DMS53 treated with DMSO at 0.1 percent for 48 hours (cell line): ENCODE results near the gene NINL.
"Not testable (repeated sequence)": the region's sequence is repeated elsewhere in the genome, so short reads cannot be mapped to it uniquely, and the experiment has no call there.

ENCODE experiments used
- DNase-seq: peaks from one replicate; lab custom pipeline; 2025; ENCODE audit not compliant: unreplicated experiment; lab: John Stamatoyannopoulos, UW

The NINL gene

DNA sequence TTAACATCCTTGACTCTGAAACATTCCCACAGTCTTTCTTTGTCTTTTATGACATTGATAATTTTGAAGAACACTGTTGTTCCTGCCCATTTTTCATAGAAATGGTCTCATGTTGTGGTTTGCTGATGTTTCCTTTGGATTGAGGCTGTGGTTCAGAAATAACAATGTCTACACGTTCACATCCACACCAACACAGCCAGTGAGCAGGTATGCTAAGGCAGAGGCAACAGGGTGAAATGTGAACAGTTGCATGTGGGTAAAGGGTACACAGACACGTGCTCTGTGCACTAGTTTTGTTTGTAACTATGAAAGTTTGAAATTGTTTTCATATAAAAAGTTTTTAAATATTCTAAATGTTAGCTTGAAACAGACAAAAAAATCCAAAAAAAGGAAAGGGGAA is 99.5 kb downstream of the NINL start:
- no peak for DNase-seq

DNA sequence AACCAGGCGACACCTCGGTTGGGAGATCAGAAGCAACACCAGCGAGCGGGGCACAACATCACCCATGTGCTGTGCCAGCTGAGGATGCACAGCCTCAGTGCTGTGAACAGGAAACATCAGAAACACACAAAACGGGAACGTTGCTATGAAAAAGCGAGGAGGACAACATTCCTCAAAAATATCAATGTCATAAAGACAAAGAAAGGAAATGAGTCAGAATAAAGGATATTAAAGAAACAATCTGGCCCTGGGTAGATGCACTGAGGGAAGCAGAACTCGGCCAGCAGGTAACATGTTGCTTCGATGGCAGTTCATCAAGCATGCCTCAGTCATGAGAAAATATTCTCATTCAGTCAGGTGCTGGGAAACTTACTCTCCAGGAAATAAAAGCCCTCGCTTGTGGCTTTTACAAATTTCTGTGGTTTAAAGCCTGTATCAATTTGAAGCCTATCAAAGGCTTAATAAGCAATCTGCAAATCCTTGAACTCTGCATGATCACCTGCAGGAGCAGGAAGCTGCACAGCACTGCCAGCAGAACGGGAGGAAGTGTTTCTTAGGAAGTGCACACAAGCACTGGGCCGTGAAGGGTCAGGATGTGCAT is 100.3 kb downstream of the NINL start:
- DNase-seq: no peak

DNA sequence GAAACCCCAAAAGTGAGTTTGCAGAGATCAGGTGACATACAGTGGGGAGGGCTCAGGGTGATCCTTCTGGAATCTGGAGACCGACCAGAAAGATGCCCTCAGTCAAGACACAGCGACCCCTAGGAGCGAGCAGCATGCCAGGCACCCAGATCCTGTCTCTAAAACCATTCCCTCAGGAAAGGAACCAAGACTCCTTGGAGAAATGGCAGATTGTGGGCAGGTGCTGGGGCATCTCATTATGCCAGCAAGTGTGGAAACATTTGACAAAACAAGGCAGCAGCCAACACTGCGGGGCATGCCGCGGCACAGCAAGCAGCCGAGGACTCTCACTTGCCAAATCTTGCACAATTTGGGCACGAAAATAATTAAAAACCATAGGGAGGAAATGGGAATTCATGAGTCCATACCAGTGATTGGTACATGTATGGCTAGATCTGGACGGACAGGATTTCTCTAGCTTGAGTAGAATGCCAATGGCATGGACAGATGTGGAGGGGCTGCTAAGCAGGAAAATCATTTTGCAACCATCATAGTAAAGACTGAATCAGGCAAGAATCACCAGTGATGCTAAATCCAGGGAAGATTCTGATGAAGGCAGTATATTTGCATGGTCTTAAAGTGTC is 101.0 kb downstream of the NINL start:
- DNase-seq: no peak

DNA sequence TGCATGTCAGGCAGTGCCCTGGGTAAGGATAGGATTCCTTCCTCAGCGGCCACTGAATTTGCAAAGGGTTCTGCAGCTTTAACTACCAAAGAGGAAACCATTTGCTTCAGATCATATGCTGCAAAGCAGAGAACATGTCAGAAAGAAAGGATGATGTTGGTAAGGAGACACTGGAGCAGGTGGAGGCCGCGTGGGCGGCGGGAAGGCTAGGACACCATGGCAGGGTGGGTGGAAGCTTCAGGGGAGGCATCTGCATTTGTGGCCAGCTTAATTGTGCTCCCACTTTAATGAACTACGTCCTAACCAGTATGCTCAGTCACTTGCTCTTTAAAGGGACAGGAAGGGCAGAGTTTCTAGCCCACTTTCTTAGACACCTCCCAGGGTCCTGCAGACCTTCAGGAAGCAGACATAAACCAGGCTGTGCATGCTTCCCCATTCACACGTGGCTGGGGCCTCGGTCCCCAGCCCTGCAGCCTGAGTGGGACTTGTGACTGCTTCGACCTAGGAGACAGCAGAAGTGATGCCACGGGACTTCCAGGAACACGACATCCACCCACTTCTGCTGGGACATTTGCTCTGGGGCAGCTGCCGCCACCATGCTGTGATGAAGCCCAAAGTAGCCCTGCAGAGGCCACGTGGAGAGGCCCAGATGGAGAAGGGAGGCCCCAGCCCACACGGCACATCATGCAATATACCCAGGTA is 101.7 kb downstream of the NINL start:
- no peak for DNase-seq

DNA sequence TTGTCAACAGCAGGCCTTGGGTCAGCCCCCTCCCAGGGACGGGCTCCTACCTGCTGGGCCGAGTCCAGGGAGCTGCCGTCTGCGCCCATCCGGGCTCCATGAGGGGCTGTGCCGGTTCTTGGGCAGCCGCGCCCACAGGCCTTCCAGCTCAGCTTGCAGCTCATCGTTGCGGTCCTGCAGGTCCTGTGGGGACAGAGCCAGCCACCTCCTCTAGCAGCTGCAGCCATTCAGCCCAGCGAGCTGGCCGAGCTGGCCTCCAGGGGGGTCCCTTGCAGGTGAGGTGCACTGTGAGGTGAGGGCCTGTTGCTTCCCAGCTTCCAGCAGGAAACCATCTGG is 103.4 kb downstream of the NINL start:
- DNase-seq: no peak

DNA sequence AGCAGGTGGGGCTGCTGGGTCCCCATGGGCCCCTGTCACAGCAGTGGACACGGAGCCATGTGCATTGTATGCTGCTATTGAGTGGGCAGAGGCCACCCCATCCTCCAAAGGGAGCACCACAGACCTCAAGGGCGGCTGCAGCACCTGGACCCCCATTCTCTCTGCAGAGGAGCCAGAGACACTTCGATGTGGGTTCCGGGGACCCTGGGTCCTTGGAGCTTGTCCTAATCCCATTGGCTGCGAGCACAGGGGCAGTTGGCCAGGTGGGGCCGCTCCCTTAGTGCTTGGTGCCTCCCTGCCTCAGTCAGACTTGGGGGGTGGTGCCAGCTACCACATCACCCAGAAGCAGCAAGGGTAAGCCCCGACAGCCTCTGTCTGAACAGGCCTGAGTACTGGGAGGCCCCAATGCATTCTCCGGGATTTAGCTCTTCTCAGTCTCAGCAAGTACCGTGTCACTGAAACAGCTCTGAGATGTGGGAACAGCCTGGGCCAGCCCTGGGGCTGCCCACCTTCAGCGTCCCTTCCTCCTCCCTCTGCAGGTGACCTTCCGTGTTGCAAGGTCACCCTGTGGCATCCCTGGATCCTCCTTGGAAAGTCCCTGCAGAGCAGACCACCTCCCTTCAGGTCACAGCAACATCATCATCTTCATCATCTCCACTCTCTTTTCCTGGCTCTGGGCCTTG is 104.0 kb downstream of the NINL start:
- DNase-seq: no peak

DNA sequence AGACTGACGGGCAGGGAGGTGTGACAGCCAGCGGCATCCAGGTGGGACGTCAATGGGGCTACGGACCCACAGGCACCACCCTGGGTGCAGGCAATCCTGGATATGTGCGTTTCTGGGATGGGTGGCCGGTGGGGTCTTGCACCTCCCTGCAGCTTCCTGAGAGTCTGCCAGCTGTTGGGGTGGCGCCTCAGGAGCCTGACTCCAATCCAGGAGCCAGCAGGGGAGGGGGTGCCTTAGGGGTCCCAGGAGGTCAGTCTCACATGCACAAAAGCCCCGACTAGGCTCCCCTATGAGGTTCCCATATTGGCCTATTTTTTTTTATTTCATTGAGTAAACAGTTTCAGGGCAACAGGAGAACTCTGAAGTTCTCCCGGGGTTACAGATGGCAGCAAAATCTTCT is 104.5 kb downstream of the NINL start:
- DNase-seq: no peak

DNA sequence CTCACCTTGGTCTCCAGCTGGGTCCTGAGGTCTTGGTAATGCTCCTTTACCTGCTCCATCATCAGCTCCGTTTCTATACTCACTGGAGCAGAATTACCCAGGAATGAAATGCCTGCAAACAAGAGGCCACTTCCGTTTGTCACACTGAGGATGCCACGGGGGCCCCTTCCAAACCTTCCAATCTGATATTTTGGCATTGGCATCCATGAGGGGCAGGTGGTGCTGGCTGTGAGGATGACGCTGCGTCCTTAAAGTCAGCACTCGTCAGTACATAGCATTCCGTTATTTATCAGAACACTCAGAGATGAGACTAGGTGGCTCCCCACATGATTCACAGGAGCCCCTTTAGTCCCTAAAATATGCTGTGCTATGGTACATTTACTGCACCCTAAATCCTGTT is 105.2 kb downstream of the NINL start:
- DNase-seq: no peak

DNA sequence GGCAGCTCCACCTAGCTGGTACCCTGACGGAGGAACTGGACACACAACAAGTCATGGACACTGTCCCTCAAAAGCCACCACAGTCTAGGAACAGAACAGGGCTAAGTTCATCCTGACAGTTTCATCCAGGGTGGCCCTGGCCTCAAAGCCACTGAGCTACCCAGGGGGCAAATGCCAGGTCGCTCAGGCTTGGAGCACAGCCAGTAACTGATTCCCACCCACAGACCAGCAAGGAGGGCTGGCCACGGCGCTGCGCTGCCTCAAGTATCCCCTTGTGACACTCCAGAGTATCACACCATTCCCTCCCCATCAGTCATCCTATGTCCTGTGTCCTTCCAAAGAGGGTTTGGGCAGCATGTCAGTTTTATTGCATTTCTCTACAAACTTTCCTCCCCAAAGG is 105.7 kb downstream of the NINL start:
- DNase-seq: no peak

DNA sequence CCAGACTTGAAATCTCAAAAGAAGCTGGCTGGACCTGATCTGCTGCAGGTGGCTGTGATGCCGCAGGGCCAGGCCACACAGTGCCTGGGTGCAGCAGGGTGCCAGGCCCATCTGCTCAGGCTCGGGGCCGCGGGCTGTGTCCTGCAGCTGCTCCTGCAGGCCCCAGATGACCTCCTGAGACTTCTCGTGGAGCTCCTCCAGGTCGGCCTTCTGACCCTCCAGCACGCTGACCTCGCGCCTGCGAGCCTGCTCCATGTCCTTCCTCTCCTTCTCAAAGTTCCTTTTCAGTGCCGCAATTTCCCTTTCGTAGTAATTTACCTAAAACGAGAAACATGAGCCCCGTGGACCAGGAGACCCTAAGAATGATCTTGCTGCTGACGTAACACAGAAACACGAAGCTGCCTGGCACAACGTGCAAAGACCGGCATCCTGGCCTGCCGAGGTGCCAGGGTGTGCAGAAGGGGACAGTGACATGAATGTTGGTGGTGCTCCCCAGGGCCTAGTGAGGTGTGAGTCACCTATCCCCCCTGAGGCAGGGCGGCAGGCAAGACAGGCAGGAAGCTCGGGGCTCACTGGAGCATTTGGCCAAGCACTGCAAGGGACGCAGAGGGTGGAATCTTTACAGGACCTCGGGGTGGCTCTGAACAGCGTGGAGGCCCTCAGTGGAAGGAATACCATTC is 106.3 kb downstream of the NINL start:
- DNase-seq: no peak

DNA sequence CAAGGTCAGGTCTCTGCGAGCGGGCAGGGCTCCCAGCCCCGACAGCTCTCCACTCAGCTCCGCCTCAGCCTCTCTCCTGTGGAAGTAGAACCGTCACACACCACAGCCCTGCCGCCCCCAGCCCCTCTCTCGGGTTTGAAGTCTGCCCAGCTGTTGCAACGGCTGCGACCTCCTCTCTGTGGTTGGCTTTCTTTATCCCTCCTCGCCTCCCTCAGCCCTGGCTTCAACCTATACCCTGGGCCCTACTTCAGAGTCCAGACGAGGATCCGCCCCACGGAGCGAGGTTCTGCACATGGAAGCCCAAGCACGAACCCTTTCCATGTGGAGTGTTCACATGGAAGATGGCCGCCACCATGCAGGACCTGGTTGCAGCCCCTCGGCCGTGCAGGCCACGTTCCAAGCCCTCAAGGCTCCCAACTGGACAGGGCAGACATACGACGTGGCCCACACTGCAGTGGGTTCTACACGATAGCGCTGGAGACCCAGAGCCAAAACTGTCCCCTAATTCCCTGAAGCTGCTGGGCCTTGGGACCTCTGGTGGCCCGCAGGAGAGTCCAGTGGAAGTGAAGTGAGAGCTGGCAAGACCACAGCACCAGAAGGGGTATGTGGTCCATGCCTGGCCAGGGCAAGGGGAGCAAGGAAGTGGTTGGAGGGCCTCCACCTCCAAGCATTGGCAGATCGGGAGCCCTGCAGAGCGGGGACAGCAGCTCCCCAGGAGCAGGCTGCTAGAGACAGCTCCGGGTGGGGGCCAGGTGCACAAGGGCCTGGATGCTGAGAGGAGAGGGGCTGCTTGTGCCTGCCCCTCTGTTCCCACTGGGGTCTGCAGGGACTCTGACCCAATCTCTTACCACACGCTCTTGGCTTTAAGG is 108.1 kb downstream of the NINL start:
- no peak for DNase-seq

DNA sequence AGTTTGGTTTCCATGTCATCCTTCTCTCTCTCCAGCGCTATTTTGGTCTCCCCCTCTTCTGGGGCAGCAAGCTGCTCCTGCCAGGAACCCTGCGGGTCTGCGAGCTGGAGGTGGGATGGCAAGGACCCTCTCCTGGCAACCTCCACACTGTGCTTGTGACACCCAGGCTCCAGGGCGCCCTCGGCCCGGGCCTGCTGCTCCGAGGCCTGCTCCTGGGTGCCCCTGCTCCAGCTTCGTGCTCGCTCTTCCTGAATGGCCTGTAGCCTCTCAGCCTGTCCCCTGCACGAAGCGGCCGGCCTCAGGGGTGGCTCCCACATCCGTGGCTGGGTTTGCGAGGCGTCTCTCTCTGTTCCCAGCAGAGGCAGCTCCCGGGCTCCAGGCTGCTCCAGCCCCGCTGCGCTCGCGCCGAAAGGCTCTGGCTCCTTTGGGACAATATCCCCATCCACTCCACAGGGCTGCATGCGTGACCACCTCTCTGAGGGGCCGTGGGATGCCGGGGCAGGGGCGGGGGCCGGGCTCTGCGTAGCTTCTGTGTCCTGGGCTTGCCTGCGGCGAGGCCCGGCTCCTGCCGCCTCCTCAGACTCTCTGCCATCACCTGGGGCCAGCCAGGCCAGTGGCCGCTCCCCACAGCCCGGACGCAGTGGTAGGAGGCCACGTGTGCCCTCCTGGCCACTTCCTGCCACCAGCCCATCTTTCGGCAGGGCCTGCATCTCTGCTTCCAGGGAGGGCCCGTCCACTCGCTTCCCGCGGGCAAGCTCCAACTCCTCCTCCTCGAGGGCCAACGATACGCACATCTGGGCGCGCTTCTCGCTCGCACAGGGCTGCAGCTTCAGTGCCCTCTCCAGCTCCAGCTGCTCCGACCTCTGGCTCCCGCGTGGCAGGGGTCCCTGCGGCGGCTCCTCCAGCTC is 109.0 kb downstream of the NINL start:
- DNase-seq: no peak

DNA sequence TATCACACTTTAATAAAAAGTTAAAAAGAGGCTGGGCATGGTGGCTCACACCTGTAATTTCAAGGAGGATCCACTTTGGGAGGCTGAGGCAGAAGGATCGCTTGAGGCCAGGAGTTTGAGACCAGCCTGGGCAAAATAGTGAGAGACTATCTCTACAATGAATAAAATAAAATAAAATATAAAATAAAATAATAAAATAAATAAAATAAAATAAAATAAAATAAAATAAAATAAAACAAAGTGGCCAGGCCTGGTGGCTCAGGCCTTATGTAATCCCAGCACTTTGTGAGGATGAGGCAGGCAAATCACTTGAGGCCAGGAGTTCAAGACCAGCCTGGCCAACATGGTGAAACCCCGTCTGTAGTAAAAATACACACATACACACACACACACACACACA is 112.0 kb downstream of the NINL start:
- not testable (repeated sequence) for DNase-seq

DNA sequence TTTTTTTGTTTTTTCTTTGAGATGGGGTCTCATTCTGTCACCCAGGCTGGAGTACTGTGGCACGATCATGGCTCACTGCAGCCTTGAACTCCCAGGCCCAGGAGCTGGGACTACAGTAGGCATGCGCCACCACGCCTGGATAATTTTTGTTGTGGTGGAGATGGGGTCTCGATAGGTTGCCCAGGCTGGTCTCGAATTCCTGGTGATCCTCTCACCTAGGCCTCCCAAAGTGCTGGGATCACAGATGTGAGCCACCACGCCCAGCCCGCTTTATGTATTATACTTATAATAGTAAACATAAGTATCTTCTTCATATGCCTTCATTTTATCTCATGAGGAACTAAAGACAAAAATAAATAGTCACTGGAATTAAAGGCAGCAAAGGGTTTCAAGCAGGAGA is 114.3 kb downstream of the NINL start:
- DNase-seq: no peak

DNA sequence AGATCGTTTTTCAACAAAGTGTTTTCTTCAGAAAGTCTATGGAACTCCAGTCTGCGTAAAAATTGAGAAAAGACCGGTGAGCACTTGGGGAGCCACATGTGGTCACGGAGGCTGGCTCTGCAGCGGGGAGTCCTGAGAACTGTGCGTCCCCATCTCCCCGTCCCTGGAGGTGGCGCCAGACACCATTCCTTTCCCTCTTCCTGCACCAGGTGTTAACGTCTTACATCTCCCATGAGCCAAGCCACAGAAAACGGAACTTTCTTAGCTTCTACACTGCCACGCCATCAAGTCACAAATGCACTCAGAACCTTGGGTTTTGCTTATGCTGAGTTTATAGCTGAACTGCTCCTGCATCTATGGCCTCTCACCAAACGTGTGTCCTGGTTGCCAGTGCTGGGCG is 115.3 kb downstream of the NINL start:
- no peak for DNase-seq

DNA sequence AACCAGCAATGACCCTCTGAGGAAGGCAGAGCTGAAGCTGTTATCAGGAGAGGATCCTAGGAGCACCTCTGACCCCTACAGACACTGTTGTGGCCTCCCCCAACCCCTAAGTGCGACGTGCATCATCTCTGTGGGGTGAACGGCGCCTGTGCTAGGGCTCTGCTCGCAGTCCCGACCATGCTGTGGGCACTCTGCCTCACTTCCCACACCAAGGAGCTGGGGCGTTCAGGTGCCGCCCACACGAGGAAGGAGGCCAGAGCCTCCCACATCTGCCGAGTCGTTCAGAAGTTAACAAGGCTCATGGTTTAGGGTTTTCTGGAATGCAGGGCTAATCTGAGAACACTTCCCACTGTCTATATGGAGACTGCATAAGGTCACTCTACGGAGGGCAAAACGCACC is 115.8 kb downstream of the NINL start:
- DNase-seq: no peak

DNA sequence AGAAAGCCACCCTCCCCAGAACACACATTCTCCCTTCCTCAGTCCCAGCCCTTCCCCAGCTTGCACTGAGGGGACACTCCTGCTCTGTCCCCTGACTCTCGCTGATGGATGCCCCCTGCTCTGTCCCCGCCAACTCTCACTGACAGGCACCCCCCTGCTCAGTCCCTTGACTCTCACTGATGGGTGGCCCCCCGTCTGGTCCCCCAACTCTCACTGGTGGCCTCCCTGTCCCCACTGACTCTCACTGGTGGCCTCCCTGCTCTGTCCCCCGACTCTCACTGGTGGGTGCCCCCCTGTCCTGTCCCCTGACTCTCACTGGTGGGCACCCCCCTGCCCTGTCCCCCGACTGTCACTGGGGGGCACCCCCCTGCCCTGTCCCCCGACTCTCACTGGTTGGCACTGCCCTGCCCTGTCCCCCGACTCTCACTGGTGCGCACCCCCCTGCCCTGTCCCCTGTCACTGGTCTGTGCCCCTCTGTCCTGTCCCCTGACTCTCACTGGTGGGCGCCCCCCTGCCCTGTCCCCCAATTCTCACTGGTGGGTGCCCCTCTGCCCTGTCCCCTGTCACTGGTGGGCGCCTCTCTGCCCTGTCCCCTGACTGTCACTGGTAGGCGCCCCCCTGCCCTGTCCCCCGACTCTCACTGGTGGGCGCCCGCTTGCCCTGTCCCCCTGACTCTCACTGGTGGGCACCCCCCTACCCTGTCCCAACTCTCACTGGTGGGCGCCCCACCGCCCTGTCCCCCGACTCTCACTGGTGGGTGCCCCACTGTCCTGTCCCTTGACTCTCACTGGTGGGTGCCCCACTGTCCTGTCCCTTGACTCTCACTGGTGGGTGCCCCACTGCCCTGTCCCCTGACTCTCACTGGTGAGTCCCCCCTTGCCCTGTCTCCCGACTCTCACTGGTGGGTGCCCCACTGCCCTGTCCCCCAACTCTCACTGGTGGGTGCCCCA is 116.9 kb downstream of the NINL start:
- DNase-seq: no peak

DNA sequence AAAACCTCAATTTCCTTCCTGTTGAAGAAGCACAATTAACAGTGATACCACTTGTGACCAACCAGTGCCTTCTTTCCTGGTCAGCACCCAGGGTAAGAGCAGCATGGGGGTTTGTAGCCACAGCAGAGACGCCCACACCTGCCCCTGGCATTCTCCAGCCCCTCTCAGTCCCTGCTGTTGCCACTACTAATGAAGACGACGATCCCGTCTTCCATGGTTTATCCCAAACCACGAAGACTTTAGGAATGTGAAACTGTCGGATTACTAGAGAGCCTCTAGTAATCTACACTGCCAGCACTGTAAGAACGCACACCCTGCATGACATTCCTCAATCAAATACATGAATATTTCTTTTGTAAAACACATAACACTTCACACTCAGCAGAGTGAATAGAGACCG is 117.9 kb downstream of the NINL start:
- no peak for DNase-seq

DNA sequence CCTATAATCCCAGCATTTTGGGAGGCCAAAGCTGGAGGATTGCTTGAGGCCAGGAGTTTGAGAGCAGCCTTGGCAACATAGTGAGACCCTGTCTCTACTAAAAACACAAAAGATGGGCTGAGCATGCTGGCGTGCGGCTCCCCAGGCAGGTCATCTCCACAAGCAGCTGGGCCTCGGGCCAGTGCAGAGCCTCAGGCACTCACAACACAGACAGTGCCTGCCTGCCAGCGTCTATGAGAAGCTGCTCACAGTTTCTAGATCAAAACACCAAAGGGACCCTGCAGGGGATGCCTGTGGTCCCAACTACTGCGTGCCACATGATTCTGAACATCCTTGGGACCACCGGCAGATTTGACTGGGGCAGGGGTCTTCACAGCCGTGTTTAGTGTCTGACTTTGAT is 118.5 kb downstream of the NINL start:
- DNase-seq: no peak
